ENCODE data around the gene TBC1D22A. TPM values are rescaled to one million over a fixed set of nuclear protein-coding genes. Genes with fewer than 3 reads are reported as not detected.

Gene TBC1D22A
- polyA plus RNA-seq, 1 donor (not counting 4 experiments of a cell fraction or from before 2014, with no cell fraction given) = 20.9 TPM

DNA sequence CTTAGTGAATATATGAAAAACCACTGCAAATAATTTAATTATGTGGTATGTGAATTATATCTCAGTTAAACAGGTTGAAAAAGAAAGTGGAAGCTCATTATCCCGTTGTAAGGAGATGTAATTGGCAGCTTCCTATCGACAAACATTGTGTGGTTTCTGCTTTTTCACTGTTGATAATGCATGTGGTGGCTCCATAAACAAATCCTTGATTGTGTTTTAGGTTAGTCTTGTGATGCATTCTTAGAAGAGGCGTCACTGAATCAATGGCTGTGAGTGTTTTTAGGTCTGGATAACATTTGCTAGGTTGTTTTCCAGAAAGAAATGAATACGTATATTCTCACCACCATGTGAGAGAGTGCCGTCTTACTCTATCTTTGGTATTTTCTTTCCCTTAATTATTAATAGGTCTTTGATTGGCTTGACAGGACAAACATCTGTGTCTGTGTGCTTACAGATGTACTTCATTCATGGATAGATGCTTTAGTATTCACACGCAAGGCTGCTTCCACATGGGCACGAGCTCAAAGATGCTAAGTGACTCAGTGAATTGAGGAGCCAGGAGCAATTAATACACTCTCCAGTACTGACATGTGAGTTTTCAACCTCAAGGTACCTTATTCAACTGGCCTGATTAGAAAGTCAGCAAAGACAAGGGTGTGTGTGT, 166.7 kb downstream of the TBC1D22A start:
- dilution Hi-C loops (cut with MboI; ENCODE audit: extremely low pct_ligation_motif_present, low sequenced_read_pairs) = no loop called here
- no peak for DNase-seq (ENCODE audit: low read depth, low spot score)
- Histone ChIP-seq H3K4me3 (ENCODE audit: control insufficient read depth in 2 of 3, extremely low read depth in 1 of 3, insufficient read depth in 2 of 3, low read depth in 1 of 3, low read length in 3 of 3) (no peak overlapping the region), H3K27ac (ENCODE audit: control insufficient read depth, insufficient read depth, low read length) (peak overlapping the region; percentile 6), H3K9me1 (ENCODE audit: control insufficient read depth, extremely low read depth, insufficient read depth, low read length) (no peaks in the 10 kb centered on the region), H2AFZ (ENCODE audit: control insufficient read depth, low read length) (no peak overlapping the region), H3K9me3 (ENCODE audit: control insufficient read depth, low read depth, low read length) (no peaks in the 10 kb centered on the region), H3K36me3 (ENCODE audit: control insufficient read depth in 2 of 2, extremely low read depth in 1 of 2, insufficient read depth in 2 of 2, low read length in 2 of 2) (peaks cover 0 to under 1% of the 10 kb centered on the region in 2 experiments), H3K79me2 (ENCODE audit: control insufficient read depth, insufficient read depth, low read length) (no peaks in the 10 kb centered on the region), H3K4me1 (ENCODE audit: control insufficient read depth, extremely low read depth, insufficient read depth, low read length) (peaks cover 18% of the 10 kb centered on the region), H3K4me2 (ENCODE audit: control insufficient read depth, extremely low read depth, insufficient read depth, low read depth, low read length) (no peak overlapping the region), H3K27me3 (ENCODE audit: control insufficient read depth, extremely low read depth, insufficient read depth, low read length) (no peaks in the 10 kb centered on the region), H3K9ac (ENCODE audit: control insufficient read depth, extremely low read depth, insufficient read depth, low read length) (no peak overlapping the region), H4K20me1 (ENCODE audit: control insufficient read depth, extremely low read depth, insufficient read depth, low read length) (no peaks in the 10 kb centered on the region)
- peak; percentile 49 for FAIRE-seq
- TF ChIP-seq EZH2 (IDR thresholded peaks at IDR 0.05; ENCODE audit: low read length) = no peak
- TF ChIP-seq, protein P1, sequence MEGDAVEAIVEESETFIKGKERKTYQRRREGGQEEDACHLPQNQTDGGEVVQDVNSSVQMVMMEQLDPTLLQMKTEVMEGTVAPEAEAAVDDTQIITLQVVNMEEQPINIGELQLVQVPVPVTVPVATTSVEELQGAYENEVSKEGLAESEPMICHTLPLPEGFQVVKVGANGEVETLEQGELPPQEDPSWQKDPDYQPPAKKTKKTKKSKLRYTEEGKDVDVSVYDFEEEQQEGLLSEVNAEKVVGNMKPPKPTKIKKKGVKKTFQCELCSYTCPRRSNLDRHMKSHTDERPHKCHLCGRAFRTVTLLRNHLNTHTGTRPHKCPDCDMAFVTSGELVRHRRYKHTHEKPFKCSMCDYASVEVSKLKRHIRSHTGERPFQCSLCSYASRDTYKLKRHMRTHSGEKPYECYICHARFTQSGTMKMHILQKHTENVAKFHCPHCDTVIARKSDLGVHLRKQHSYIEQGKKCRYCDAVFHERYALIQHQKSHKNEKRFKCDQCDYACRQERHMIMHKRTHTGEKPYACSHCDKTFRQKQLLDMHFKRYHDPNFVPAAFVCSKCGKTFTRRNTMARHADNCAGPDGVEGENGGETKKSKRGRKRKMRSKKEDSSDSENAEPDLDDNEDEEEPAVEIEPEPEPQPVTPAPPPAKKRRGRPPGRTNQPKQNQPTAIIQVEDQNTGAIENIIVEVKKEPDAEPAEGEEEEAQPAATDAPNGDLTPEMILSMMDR (optimal IDR thresholded peaks at IDR 0.05 in 1 of 3, IDR thresholded peaks at IDR 0.05 in 1 of 3, conservative IDR thresholded peaks at IDR 0.05 in 1 of 3; ENCODE audit: extremely low read depth in 1 of 3, insufficient read depth in 2 of 3, low read length in 3 of 3) = no peak

DNA sequence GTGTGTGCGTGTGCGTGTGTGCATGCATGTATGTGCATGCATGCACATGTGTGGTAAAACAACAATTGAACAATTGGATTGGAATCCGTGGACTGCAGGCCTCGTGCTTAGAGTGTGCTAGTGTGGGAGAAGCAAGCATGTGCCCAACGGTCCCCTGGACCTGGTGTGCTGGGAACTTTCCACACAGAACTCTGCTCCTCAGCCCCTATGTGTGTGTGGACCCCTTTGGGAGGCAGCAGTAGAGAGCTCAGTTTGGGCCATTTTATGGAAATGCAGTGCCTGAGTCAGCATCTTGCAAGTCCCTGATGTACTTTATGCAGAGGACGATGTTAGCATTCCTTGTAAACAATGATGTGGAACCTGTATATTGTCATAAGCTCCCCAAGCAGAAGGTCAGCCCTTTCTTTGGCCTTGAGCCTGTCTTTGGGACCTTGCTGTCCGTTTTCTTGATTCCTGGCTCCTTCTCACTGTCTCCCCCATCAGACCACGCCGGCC, 167.3 kb downstream of the TBC1D22A start:
- FAIRE-seq (no peak), DNase-seq (ENCODE audit: low read depth, low spot score) (no peak)
- Histone ChIP-seq H3K4me2 (ENCODE audit: control insufficient read depth, extremely low read depth, insufficient read depth, low read depth, low read length) (no peak overlapping the region), H3K9me1 (ENCODE audit: control insufficient read depth, extremely low read depth, insufficient read depth, low read length) (no peaks in the 10 kb centered on the region), H3K27ac (ENCODE audit: control insufficient read depth, insufficient read depth, low read length) (peak overlapping the region; percentile 13), H3K79me2 (ENCODE audit: control insufficient read depth, insufficient read depth, low read length) (no peaks in the 10 kb centered on the region), H2AFZ (ENCODE audit: control insufficient read depth, low read length) (no peak overlapping the region), H3K4me1 (ENCODE audit: control insufficient read depth, extremely low read depth, insufficient read depth, low read length) (peaks cover 23% of the 10 kb centered on the region), H3K4me3 (ENCODE audit: control insufficient read depth in 2 of 3, extremely low read depth in 1 of 3, insufficient read depth in 2 of 3, low read depth in 1 of 3, low read length in 3 of 3) (no peak overlapping the region), H3K36me3 (ENCODE audit: control insufficient read depth in 2 of 2, extremely low read depth in 1 of 2, insufficient read depth in 2 of 2, low read length in 2 of 2) (peaks cover 0 to 2% of the 10 kb centered on the region in 2 experiments), H3K9ac (ENCODE audit: control insufficient read depth, extremely low read depth, insufficient read depth, low read length) (no peak overlapping the region), H3K27me3 (ENCODE audit: control insufficient read depth, extremely low read depth, insufficient read depth, low read length) (no peaks in the 10 kb centered on the region), H4K20me1 (ENCODE audit: control insufficient read depth, extremely low read depth, insufficient read depth, low read length) (no peaks in the 10 kb centered on the region), H3K9me3 (ENCODE audit: control insufficient read depth, low read depth, low read length) (no peaks in the 10 kb centered on the region)
- TF ChIP-seq, protein P1 (optimal IDR thresholded peaks at IDR 0.05 in 1 of 3, IDR thresholded peaks at IDR 0.05 in 1 of 3, conservative IDR thresholded peaks at IDR 0.05 in 1 of 3; ENCODE audit: extremely low read depth in 1 of 3, insufficient read depth in 2 of 3, low read length in 3 of 3) = no peak
- TF ChIP-seq EZH2 (IDR thresholded peaks at IDR 0.05; ENCODE audit: low read length) = no peak
- dilution Hi-C loops (cut with MboI; ENCODE audit: extremely low pct_ligation_motif_present, low sequenced_read_pairs) = no loop called here

Measured in keratinocyte (primary cell).